Activated CD4-positive, alpha-beta T cell treated with anti-CD3 and anti-CD28 coated beads for 36 hours (primary cell): ENCODE measurements around the gene FTO. TPM values are rescaled to one million over a fixed set of nuclear protein-coding genes. Genes with fewer than 3 reads are reported as not detected.

ENCODE experiments used
- ATAC-seq: fragments of 200-7000 bp; cut with Tn5 transposase; one replicate; pipeline ENCODE4 v1.10.0; 2021; ENCODE audit warnings: mild to moderate bottlenecking, moderate library complexity
- CTCF ChIA-PET: fragments of 350-600 bp; sonication (Branson Sonifier 250); formaldehyde crosslinking; loops from one replicate; lab custom pipeline; 2021; ENCODE audit warnings: antibody characterized with exemption; lab: Charles Lee
- POLR2A ChIA-PET: fragments of 350-600 bp; sonication (Branson Sonifier 250); formaldehyde crosslinking; loops from one replicate; lab custom pipeline; 2021; ENCODE audit warnings: antibody characterized with exemption, inconsistent platforms; lab: Charles Lee
- DNase-seq: peaks from one replicate; pipeline ENCODE4 v3.0.0-alpha.2; 2020
- H3K27ac Mint-ChIP-seq: one replicate; pipeline ENCODE4 v1.8.0; 2021; ENCODE audit warnings: mixed read lengths
- H3K27me3 Mint-ChIP-seq: one replicate; pipeline ENCODE4 v1.8.0; 2021; ENCODE audit warnings: mixed read lengths
- H3K36me3 Mint-ChIP-seq: one replicate; pipeline ENCODE4 v1.8.0; 2021; ENCODE audit warnings: low read depth, mixed read lengths
- H3K4me1 Mint-ChIP-seq: one replicate; pipeline ENCODE4 v1.8.0; 2021; ENCODE audit warnings: mixed read lengths
- H3K4me3 Mint-ChIP-seq: one replicate; pipeline ENCODE4 v1.8.0; 2021; ENCODE audit warnings: mild to moderate bottlenecking, moderate library complexity, mixed read lengths
- H3K9me3 Mint-ChIP-seq: one replicate; pipeline ENCODE4 v1.8.0; 2021; ENCODE audit warnings: low read depth, mixed read lengths
- intact Hi-C, 2 experiments: fragments of 100-400 bp; cut with DNase I in 1 of 2; cut with micrococcal nuclease in 1 of 2; formaldehyde crosslinking; loops; one replicate each; pipeline versions ENCODE4 v1.14.2 to v1.15.1; 2022 to 2024; cut with DNase I, micrococcal nuclease
- total RNA-seq, 2 experiments: library from RNA; stranded (reverse); gene quantifications; one replicate each; pipeline ENCODE4 v1.2.3, GENCODE V29; 2021

FTO gene
- total RNA-seq, 2 experiments from 2014 or later, result 50.9 to 57.6 TPM

DNA sequence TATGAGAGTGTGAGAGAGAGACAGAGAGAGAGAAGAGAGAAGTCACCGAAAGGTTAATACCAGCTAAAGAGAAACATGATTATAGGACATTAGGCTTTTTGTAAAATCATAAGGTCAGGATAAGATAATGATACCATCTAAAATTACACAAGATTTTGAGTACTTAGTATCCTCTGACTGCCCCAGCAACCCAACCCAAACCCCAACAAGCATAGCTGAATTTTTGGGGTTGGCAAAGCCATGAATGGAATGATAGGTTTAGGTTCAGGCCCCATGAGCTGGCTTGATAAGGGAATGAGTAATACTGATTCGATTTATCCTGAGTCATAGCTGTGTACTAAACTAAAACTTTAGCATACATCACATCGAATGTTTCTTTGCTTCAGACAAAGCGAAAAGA lies 323.1 kb downstream of the FTO start:
- H3K4me1 Mint-ChIP-seq, result peaks cover 4% of the 10 kb centered on the region
- DNase-seq (no peak), ATAC-seq (peak; percentile 39)
- intact Hi-C loops, result no loop called here
- CTCF ChIA-PET, result no interaction called here
- peaks cover 10% of the 10 kb centered on the region for H3K9me3 Mint-ChIP-seq
- no peaks in the 10 kb centered on the region for H3K27me3 Mint-ChIP-seq
- H3K36me3 Mint-ChIP-seq, result peaks cover 44% of the 10 kb centered on the region
- POLR2A ChIA-PET, result no interaction called here
- H3K27ac Mint-ChIP-seq, result no peak overlapping the region
- no peak overlapping the region for H3K4me3 Mint-ChIP-seq

DNA sequence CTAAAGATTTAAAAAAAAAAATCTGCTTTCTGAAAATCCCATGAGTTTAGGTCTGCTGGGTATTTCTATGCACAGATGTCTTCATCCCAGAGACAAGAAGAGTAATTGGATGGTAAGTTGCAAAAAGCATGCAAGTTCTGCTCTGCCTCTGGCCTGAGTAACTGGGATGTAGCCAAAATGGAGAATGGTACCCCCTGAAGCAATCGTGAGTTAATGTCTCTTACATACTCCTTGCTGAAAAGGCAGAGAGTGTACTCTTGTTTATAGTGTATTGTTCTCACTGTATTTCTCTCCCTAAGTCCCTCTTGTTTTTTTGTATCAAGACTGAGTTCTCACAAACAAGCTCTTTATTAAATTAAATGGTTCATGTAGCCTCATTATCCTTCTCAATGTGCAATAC lies 323.6 kb downstream of the FTO start:
- ChIA-PET CTCF (no interaction called here), POLR2A (no interaction called here)
- intact Hi-C loops, result no loop called here
- Mint-ChIP-seq H3K4me3 (no peak overlapping the region), H3K27ac (no peak overlapping the region), H3K27me3 (no peaks in the 10 kb centered on the region), H3K4me1 (peaks cover 4% of the 10 kb centered on the region), H3K9me3 (peaks cover 10% of the 10 kb centered on the region), H3K36me3 (peaks cover 42% of the 10 kb centered on the region)
- DNase-seq (no peak), ATAC-seq (no peak)

- Mint-ChIP-seq H3K4me1 (peaks cover 4% of the 10 kb centered on the region), H3K9me3 (peaks cover 10% of the 10 kb centered on the region), H3K4me3 (no peak overlapping the region), H3K36me3 (peaks cover 42% of the 10 kb centered on the region), H3K27me3 (no peaks in the 10 kb centered on the region), H3K27ac (no peak overlapping the region)
- ATAC-seq (no peak), DNase-seq (no peak)
- CTCF ChIA-PET, result no interaction called here
- intact Hi-C loops, result no loop called here
- POLR2A ChIA-PET, result no interaction called here
Observed at GRCh38 chr16:54027995-54028394, 324.0 kb downstream of the FTO start.

DNA sequence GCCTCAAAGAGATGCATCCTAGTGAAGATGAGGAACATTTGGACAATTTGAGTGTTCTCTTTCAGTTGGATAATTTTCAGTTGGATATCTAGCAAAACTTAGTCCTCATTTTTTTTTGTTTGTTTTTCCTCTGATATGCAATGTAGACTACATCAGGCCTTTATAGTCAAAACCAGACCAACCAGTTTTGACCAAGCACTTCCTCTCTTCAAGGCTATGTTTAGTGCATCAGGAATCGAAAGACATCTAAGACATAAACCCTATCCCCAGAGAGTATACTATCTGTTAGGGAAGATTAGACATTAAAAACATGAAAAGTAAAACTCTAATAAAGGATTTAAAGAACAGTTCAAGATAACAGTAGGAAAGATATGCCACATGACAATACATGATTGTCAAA lies 326.5 kb downstream of the FTO start:
- no peak overlapping the region for H3K27ac Mint-ChIP-seq
- intact Hi-C loops, result no loop called here
- no peaks in the 10 kb centered on the region for H3K27me3 Mint-ChIP-seq
- ChIA-PET POLR2A (no interaction called here), CTCF (no interaction called here)
- H3K4me3 Mint-ChIP-seq, result no peak overlapping the region
- H3K36me3 Mint-ChIP-seq, result peaks cover 37% of the 10 kb centered on the region
- DNase-seq (no peak), ATAC-seq (no peak)
- peaks cover 10% of the 10 kb centered on the region for H3K9me3 Mint-ChIP-seq
- H3K4me1 Mint-ChIP-seq, result peaks cover 4% of the 10 kb centered on the region

- Mint-ChIP-seq H3K27me3 (no peaks in the 10 kb centered on the region), H3K9me3 (peaks cover 10% of the 10 kb centered on the region), H3K4me1 (peaks cover 4% of the 10 kb centered on the region), H3K36me3 (peaks cover 35% of the 10 kb centered on the region), H3K4me3 (no peak overlapping the region), H3K27ac (no peak overlapping the region)
- intact Hi-C loops, result no loop called here
- ChIA-PET POLR2A (no interaction called here), CTCF (no interaction called here)
- ATAC-seq, result peak; percentile 57
- DNase-seq, result peak; percentile 15
Observed at GRCh38 chr16:54031107-54031760, 327.3 kb downstream of the FTO start.

GRCh38 chr16:54033747-54034146 lies 329.8 kb downstream of the FTO start:
- peaks cover 20% of the 10 kb centered on the region for H3K36me3 Mint-ChIP-seq
- ChIA-PET POLR2A (no interaction called here), CTCF (no interaction called here)
- ATAC-seq (no peak), DNase-seq (no peak)
- H3K27me3 Mint-ChIP-seq, result no peaks in the 10 kb centered on the region
- no peak overlapping the region for H3K27ac Mint-ChIP-seq
- no peak overlapping the region for H3K4me3 Mint-ChIP-seq
- H3K4me1 Mint-ChIP-seq, result peaks cover 4% of the 10 kb centered on the region
- intact Hi-C loops, result no loop called here
- H3K9me3 Mint-ChIP-seq, result peaks cover 10% of the 10 kb centered on the region

DNA sequence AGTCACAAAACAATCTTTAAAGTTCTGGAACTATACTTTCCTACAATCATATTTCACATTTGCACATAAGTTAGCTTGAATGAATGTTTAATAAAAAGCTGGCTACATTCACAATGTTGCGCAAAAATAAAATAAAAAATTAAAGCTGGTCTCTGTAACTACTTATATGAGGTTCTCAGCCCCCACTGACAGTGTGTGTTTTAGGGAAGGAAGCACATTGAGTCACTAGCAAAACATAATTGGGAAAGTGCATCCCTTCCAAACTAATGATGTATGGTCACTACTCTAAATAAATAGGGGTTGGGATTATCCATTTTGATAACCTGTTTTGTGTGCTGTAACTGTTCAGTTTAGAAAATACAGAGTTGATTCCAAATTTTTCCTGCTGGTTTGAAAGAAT lies 330.7 kb downstream of the FTO start:
- intact Hi-C loops, result no loop called here
- Mint-ChIP-seq H3K27me3 (no peaks in the 10 kb centered on the region), H3K9me3 (peaks cover 6% of the 10 kb centered on the region)

GRCh38 chr16:54040480-54040879 lies 336.5 kb downstream of the FTO start:
- H3K4me1 Mint-ChIP-seq, result no peaks in the 10 kb centered on the region
- H3K9me3 Mint-ChIP-seq, result peaks cover 12% of the 10 kb centered on the region
- intact Hi-C loops, result no loop called here
- ATAC-seq, result no peak
- no peak overlapping the region for H3K4me3 Mint-ChIP-seq
- no peak overlapping the region for H3K27ac Mint-ChIP-seq
- peaks cover 24% of the 10 kb centered on the region for H3K36me3 Mint-ChIP-seq
- no peaks in the 10 kb centered on the region for H3K27me3 Mint-ChIP-seq
- POLR2A ChIA-PET, result no interaction called here
- no peak for DNase-seq
- CTCF ChIA-PET, result interaction anchor here (0.6 kb wide), 1 partner anchor 1104 kb away, joined by 3 read pairs; no protein-coding TSS in a partner anchor

More for the DNA sequence above, 330.7 kb downstream of the FTO start:
- Mint-ChIP-seq H3K36me3 (peaks cover 21% of the 10 kb centered on the region), H3K4me1 (peaks cover 4% of the 10 kb centered on the region), H3K4me3 (no peak overlapping the region), H3K27ac (no peak overlapping the region)
- ATAC-seq, result no peak
- DNase-seq, result no peak
- CTCF ChIA-PET, result no interaction called here
- POLR2A ChIA-PET, result no interaction called here

DNA sequence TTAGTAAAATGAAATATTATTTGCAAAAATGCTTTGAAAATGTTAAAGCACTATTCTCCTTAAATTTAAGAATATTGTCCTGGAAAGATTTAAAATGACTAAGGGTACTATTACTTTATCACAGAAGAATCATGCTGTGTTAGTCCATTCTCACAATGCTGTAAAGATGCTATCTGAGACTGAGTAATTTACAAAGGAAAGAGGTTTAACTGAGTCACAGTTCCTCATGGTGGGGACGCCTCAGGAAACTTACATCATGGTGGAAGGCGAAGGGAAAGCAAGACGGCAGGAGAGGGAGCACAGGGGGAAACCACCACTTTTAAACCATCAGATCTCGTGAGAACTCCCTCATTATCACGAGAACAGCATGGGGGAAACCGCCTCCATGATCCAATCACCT lies 337.0 kb downstream of the FTO start:
- peaks cover 24% of the 10 kb centered on the region for H3K36me3 Mint-ChIP-seq
- H3K9me3 Mint-ChIP-seq, result peaks cover 12% of the 10 kb centered on the region
- no peaks in the 10 kb centered on the region for H3K27me3 Mint-ChIP-seq
- no peak overlapping the region for H3K27ac Mint-ChIP-seq
- no peaks in the 10 kb centered on the region for H3K4me1 Mint-ChIP-seq
- CTCF ChIA-PET, result interaction anchor here (0.6 kb wide), 1 partner anchor 1104 kb away, joined by 3 read pairs; no protein-coding TSS in a partner anchor
- intact Hi-C loops, result no loop called here
- no peak overlapping the region for H3K4me3 Mint-ChIP-seq
- ATAC-seq (no peak), DNase-seq (no peak)
- POLR2A ChIA-PET, result no interaction called here

DNA sequence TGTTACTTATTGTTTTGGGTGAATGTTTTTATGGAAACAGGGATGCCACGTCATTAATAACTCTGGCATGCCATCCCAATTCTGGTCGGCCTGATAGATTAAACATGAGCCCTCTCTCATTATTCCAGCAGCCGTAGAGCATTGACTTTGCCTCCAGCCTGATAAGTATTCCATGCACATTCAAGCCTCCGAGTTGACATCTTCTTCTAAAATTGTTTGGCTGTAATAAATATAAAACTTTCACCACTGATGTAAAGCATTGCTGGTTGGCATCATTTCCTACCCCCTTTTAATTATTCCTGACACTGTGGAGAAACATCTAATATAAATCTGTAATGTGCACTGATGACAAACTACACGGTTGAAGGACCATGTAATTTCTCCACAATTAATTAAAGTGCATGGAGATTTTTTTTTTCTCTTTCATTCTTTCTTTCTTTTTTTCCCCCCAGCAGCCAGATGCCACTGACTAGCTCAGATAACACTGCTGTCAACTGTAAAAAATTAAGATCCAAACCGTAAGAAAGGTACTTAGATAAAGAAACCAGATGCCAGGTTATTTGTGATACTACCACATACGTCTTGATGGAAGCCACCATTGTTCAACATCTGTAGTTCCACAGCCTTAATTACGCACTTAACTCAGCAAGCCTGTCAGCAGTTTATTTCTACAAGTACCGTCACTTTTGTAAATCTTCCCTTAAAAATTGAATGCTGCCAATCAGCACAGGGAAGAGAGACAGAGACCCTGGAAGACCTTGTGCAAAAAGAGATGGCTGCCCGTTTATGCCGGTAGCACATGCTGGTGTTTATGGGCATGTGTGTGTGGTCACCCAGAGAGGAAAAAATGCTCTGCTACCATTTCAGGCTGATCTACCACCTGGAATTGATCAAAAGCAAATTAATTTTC lies 344.9 kb downstream of the FTO start:
- ATAC-seq (no peak), DNase-seq (no peak)
- H3K27ac Mint-ChIP-seq, result no peak overlapping the region
- CTCF ChIA-PET, result interaction anchor here (0.6 to 1.0 kb wide), 2 partner anchors 13 to 15 kb away, joined by 3 to 4 read pairs; no protein-coding TSS in a partner anchor
- H3K9me3 Mint-ChIP-seq, result no peaks in the 10 kb centered on the region
- intact Hi-C loops, result no loop called here
- H3K36me3 Mint-ChIP-seq, result no peaks in the 10 kb centered on the region
- H3K4me3 Mint-ChIP-seq, result no peak overlapping the region
- no peaks in the 10 kb centered on the region for H3K4me1 Mint-ChIP-seq
- POLR2A ChIA-PET, result no interaction called here
- H3K27me3 Mint-ChIP-seq, result no peaks in the 10 kb centered on the region

GRCh38 chr16:54049591-54050458 lies 345.9 kb downstream of the FTO start:
- Mint-ChIP-seq H3K27ac (no peak overlapping the region), H3K27me3 (no peaks in the 10 kb centered on the region), H3K36me3 (no peaks in the 10 kb centered on the region), H3K4me1 (no peaks in the 10 kb centered on the region), H3K4me3 (no peak overlapping the region), H3K9me3 (no peaks in the 10 kb centered on the region)
- intact Hi-C loops, result no loop called here
- ATAC-seq (no peak), DNase-seq (no peak)
- CTCF ChIA-PET, result interaction anchor here (0.6 to 1.0 kb wide), 3 partner anchors 14 to 1280 kb away, joined by 3 to 4 read pairs (median 3); no protein-coding TSS in a partner anchor
- POLR2A ChIA-PET, result no interaction called here
